ENCODE results near the gene CARD19. TPM values are rescaled to one million over a fixed set of nuclear protein-coding genes. Genes with fewer than 3 reads are reported as not detected.

The CARD19 gene
- total RNA-seq, 4 donors from 2014 or later = 45.6 to 67.7 (median 60.7) TPM

GRCh38 chr9:93134015-93134739 lies 38.2 kb downstream of the CARD19 start, which contains the start of gene NINJ1:
Gene NINJ1 (minus strand): TSS chr9:93134251. CDS start chr9:93134217, 34 bp downstream.
- DNase-seq (ENCODE audit: low spot score in 2 of 2) = peak in 1 of 2 donors; percentile 93
- 0% methylated on average over 23 to 41 of the region's 78 CpGs for WGBS, 2 donors
- TF ChIP-seq CTCF (IDR thresholded peaks at IDR 0.05) (no peak), POLR2A (IDR thresholded peaks at IDR 0.05) (peak in 1 of 2 donors; percentile 12)
- H3K4me3 ChIP-seq (ENCODE audit: low read depth, poor library complexity, severe bottlenecking) = peak within 1 kb of the TSS; percentile 81
- intact Hi-C loops (cut with DNase I; ENCODE audit: low total_unique reads) = no loop called here

- H3K4me3 ChIP-seq (ENCODE audit: low read depth, poor library complexity, severe bottlenecking) = peak overlapping the region; percentile 32
- no peak for TF ChIP-seq POLR2A (IDR thresholded peaks at IDR 0.05)
- TF ChIP-seq CTCF (IDR thresholded peaks at IDR 0.05) = no peak
- no peak for DNase-seq (ENCODE audit: low spot score in 2 of 2)
- intact Hi-C loops (cut with DNase I; ENCODE audit: low total_unique reads) = no loop called here
- 74 to 75% methylated on average over 12 to 14 of the region's 14 CpGs for WGBS, 2 donors
Observed at GRCh38 chr9:93134740-93135444, 38.9 kb downstream of the CARD19 start.

DNA sequence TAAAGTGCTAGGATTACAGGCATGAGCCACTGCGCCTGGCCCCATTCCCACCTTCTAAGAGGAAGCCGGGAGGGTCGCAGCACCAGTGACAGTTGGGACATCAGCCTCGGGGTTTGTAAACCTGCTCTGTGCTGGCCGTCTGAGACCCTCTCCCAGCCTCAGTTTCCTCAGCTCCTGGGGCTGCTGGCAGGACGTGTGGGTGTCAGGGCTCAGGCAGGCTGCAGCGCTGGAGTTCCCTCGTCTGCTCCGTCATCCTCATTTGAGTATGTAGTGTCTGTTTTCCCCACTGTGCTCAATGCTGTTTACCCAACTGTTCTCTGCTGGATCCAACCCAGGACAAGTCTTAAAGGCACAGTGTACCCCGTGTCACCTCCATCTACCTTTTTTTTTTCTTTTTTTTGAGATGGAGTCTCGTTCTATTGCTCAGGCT lies 40.0 kb downstream of the CARD19 start:
- TF ChIP-seq CTCF (IDR thresholded peaks at IDR 0.05) (no peak), POLR2A (IDR thresholded peaks at IDR 0.05) (no peak)
- no peak for DNase-seq (ENCODE audit: low spot score in 2 of 2)
- intact Hi-C loops (cut with DNase I; ENCODE audit: low total_unique reads) = no loop called here
- H3K4me3 ChIP-seq (ENCODE audit: low read depth, poor library complexity, severe bottlenecking) = no peak overlapping the region
- 14 to 30% methylated on average over 6 to 11 of the region's 11 CpGs for WGBS, 2 donors

GRCh38 chr9:93137362-93137761 lies 41.3 kb downstream of the CARD19 start:
- intact Hi-C loops (cut with DNase I; ENCODE audit: low total_unique reads) = no loop called here
- TF ChIP-seq CTCF (IDR thresholded peaks at IDR 0.05) = no peak
- no peak for TF ChIP-seq POLR2A (IDR thresholded peaks at IDR 0.05)
- DNase-seq (ENCODE audit: low spot score in 2 of 2) = no peak
- 42 to 52% methylated on average over 9 to 11 of the region's 11 CpGs for WGBS, 2 donors
- no peak overlapping the region for H3K4me3 ChIP-seq (ENCODE audit: low read depth, poor library complexity, severe bottlenecking)

- H3K4me3 ChIP-seq (ENCODE audit: low read depth, poor library complexity, severe bottlenecking) = no peak overlapping the region
- DNase-seq (ENCODE audit: low spot score in 2 of 2) = no peak
- TF ChIP-seq CTCF (IDR thresholded peaks at IDR 0.05) = no peak
- intact Hi-C loops (cut with DNase I; ENCODE audit: low total_unique reads) = no loop called here
- 74 to 82% methylated on average over 7 of the region's 7 CpGs for WGBS, 2 donors
Observed at GRCh38 chr9:93138171-93138764, 42.3 kb downstream of the CARD19 start.
